ENCODE measurements around the gene VOPP1. TPM values are rescaled to one million over a fixed set of nuclear protein-coding genes. Genes with fewer than 3 reads are reported as not detected.
A peak's percentile ranks its signal among the peaks of the same experiment; 100 is the strongest.
"Not testable (repeated sequence)": the region's sequence is repeated elsewhere in the genome, so short reads cannot be mapped to it uniquely, and the experiment has no call there.

The VOPP1 gene, protein sequence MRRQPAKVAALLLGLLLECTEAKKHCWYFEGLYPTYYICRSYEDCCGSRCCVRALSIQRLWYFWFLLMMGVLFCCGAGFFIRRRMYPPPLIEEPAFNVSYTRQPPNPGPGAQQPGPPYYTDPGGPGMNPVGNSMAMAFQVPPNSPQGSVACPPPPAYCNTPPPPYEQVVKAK
- total RNA-seq (10 to 100 TPM; 47.0 to 48.9 TPM), polyA plus RNA-seq (10 to 100 TPM; 19.5 to 31.5 (median 20.9) TPM), total RNA-seq (20.5 to 38.4 (median 29.4) reads per million in 6 experiments)

DNA sequence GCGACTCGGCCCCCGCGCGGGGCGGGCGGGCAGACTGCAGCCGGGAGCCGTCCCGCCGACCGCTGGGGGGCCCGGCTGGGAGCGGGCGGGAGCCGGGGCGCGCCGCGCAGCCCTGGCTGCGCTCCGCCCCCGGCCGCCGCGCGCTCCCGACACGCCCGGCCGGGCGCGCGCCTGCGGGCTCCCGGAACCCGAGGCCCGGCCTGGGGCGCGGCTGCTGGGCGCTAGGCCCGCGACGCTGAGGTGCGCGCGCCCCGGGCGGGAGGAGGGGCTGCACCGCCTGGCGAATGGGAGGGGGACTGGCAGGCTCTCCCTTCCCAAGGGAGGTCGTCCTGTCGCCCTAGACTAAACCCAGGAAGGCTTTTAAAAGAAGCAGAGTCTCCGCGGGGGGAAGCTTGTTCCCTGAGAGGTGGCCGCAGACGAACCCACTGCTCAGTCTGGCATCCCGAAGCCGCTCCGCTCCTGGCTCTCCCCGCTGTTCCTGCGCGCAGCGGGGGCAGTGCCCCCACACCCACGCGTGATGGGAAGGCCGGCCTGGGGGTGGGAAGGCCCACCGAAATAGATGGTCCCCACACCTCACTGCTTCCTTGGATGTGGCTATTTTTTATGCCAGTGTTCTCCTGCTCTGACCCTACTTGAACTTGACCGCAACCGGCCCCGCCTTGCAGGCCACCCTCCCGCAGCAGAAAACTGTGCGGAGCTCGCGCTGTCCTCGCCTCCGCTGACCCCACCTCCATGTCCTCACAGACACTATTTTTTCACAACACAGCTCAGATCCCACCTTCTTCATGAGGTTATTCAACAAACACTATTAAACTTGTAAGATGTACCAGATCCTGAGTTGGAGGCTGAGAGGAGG is at the start of gene VOPP1:
VOPP1 (minus strand) TSS at position 125 of the 856 bp plus-strand sequence. CDS start 178 bp downstream, outside the sequence.
- Mint-ChIP-seq H3K4me1 (peaks cover 32 to 56% (median 53%) of the 10 kb centered on the region in 4 donors), H3K36me3 (no peaks in the 10 kb centered on the region), H3K9me3 (no peaks in the 10 kb centered on the region), H3K4me3 (peak within 1 kb of the TSS; percentile 86 to 97 (median 94)), H3K27me3 (no peaks in the 10 kb centered on the region), H3K27ac (peak within 1 kb of the TSS; percentile 85 to 96 (median 92))
- DNase-seq (peak in 9 of 10 donors; percentile 38 to 69 (median 58)), ATAC-seq (peak; percentile 57 to 70)
- POLR2A ChIA-PET = interaction anchor here (0.6 to 3.2 kb wide), 15 partner anchors 8 to 533 kb away, joined by 3 to 28 read pairs (median 4); partner anchors contain the start of genes CCT6A, CHCHD2, LANCL2 and PSPH

DNA sequence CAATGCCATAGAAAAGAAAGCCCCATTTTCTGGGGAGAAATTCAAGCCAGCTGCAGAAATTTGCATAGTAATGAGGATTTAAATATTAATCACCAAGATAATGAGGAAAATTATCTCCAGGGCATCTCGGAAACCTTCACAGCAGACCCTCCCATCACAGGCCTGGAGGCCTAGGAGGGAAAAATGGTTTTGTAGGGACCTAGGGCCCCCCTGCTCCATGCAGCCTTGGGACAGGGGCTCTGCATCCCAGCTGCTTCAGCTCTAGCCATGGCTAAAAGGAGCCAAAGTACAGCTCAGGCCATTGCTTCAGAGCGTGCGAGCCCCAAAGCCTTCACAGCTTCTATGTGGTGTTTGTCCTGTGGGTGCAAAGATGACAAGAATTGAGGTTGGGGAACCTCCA is 46.6 kb upstream of the VOPP1 start:
- no peak overlapping the region for H3K27ac Mint-ChIP-seq
- H3K9me3 Mint-ChIP-seq = peaks cover 0 to 26% (median 9%) of the 10 kb centered on the region in 9 donors
- no peak overlapping the region for H3K4me3 Mint-ChIP-seq
- no peak for ATAC-seq
- H3K36me3 Mint-ChIP-seq = peaks cover 0 to 18% (median 16%) of the 10 kb centered on the region in 3 donors
- POLR2A ChIA-PET = no interaction called here
- no peaks in the 10 kb centered on the region for H3K4me1 Mint-ChIP-seq
- H3K27me3 Mint-ChIP-seq = peaks cover 9 to 15% (median 14%) of the 10 kb centered on the region in 5 donors
- no peak for DNase-seq

DNA sequence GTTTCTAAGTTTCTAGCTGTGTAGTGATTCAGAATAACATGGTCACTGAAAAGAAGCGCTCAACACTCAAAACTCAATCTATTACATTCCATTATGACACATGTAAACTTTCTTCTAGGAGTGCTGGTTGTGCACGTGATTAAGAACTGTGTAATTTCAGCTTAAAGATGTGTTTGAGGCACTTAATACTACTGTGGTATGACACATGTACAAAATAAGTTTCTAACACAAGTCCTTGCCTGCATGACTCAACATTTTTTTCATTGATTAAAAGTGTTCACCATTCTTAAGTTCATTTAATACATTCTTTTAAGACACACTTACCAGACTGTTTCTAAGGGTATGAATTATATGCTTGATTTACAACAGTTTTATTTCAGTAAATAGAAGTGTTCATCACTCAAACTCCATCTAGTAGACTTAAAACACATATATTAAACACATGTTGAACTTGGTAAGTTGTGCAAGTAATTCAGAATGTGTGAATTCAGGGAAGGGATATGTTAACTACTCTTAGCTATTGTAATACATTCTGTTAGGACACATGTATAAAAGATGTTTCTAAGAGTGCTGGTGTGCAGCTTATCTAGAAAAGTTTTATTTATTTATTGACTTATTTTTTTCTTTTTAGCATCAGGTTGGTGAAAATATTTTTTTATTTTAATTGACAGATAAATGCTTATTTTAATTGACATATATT is 42.2 kb upstream of the VOPP1 start:
- H3K4me3 Mint-ChIP-seq, DNase-seq, ATAC-seq, H3K27ac Mint-ChIP-seq, H3K4me1 Mint-ChIP-seq, POLR2A ChIA-PET: not testable (repeated sequence)
- Mint-ChIP-seq H3K36me3 (peaks cover 0 to 14% (median 9%) of the 10 kb centered on the region in 3 donors), H3K27me3 (peaks cover 7 to 14% (median 11%) of the 10 kb centered on the region in 5 donors), H3K9me3 (peaks cover 0 to 16% (median 9%) of the 10 kb centered on the region in 9 donors)

GRCh38 chr7:55609726-55610125 is 37.4 kb upstream of the VOPP1 start:
- H3K27me3 Mint-ChIP-seq, DNase-seq, H3K4me1 Mint-ChIP-seq, H3K4me3 Mint-ChIP-seq, ATAC-seq, POLR2A ChIA-PET, H3K9me3 Mint-ChIP-seq, H3K27ac Mint-ChIP-seq, H3K36me3 Mint-ChIP-seq: not testable (repeated sequence)

DNA sequence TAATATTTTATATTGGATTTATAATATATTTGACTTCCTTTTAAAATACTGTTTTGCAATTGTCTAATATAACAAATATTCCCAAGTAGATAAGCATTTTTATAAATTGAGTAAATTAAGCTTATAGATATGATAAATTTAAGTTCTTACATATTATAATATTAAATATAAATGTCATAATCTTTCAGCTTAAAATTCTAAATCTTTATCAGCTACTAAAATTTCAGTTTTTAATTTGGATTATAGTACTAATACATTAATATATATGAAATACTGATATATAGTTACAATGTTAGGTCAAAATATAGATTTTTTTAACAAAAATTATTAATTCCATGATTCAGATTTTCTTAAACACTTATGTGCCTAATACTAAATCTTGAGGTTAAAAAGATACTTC is 33.4 kb upstream of the VOPP1 start:
- DNase-seq, H3K36me3 Mint-ChIP-seq, H3K4me3 Mint-ChIP-seq, H3K27ac Mint-ChIP-seq, ATAC-seq, H3K9me3 Mint-ChIP-seq, POLR2A ChIA-PET, H3K27me3 Mint-ChIP-seq, H3K4me1 Mint-ChIP-seq: not testable (repeated sequence)

DNA sequence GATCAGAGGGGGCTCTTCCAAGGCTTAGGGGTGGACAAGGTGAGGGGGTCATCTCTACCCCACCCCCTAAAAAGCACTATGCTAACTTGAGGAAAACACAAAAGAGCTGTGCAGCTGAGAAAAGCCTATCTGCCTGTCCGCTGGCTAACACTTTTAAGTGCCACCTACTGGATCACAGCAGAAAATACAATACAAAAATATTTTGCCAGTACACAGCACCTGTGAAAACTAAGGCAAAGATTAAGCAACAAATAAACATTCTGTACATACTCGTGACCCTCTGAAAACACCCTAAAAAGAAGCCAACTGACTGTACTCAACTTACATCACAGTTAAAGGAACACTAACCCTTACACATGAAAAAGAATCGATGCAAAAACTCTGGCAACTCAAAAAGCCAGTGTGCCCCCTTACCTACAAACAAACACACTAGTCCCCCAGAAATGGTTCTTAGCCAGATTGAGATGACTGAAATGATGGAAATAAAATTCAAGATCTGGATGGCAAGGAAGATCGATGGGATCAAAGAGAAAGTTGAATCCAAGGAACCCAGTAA is 25.7 kb upstream of the VOPP1 start:
- H3K36me3 Mint-ChIP-seq, H3K4me3 Mint-ChIP-seq, H3K9me3 Mint-ChIP-seq, ATAC-seq: not testable (repeated sequence)
- peak in 3 of 10 donors; percentile 37 to 43 (median 38) for DNase-seq
- Mint-ChIP-seq H3K4me1 (peaks cover 4 to 13% (median 9%) of the 10 kb centered on the region in 4 donors), H3K27me3 (peaks cover 0 to 12% (median 8%) of the 10 kb centered on the region in 5 donors), H3K27ac (peak overlapping the region in 1 of 10 donors; percentile 1)
- POLR2A ChIA-PET = interaction anchor here (1.2 to 1.8 kb wide), 2 partner anchors 24 to 162 kb away, joined by 3 to 7 read pairs; no protein-coding TSS in a partner anchor

DNA sequence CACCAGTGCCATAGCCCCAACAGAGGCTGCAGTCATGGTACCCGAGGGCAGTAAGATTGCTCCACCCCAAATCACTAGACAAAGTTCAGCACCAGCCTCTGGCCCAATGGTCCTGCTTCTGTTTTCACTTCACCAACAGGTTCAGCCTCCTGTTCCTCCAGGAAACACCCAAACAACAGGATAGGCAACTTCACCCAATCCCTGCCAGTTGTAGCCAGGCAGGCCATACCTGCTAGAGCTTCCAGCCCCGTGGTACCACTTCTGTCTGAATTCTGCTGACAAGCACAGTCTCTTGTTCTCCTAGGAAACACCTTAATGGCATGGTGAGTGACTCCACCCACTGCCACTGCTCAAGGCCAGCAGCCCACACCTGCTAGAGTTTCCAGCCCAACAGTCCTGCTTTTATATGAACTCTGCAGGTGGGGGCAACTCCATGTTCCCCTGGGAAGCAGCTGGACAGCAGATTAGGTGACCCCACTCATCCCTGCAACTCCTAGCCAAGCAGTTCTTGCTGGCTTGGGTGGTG is 25.0 kb upstream of the VOPP1 start:
- not testable (repeated sequence) for H3K4me3 Mint-ChIP-seq
- H3K27ac Mint-ChIP-seq = peak overlapping the region in 1 of 10 donors; percentile 21

DNA sequence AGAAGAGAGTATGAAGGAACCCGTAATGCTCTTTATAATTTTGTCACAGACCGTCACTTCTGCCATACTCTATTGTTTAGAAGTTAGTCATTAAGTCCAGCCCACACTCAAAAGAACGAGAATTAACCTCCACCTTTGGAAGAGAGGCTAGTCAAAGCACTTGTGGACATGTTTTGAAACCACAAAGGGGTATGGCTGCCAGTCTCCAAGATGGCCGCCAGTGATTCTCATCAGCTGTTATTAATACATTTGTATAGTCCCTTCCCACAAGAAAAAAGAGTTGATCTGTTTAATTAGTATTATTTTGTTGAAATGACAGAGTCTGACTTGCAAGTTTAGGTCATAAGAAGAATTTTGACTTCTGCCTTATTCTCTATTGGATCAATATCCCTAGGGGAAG is 23.2 kb upstream of the VOPP1 start:
- no peak overlapping the region for H3K4me3 Mint-ChIP-seq
- H3K36me3 Mint-ChIP-seq = no peaks in the 10 kb centered on the region
- no peak for DNase-seq
- no peak for ATAC-seq
- H3K9me3 Mint-ChIP-seq = no peaks in the 10 kb centered on the region
- POLR2A ChIA-PET = no interaction called here
- H3K27me3 Mint-ChIP-seq = peaks cover 0 to 12% (median 5%) of the 10 kb centered on the region in 5 donors
- no peak overlapping the region for H3K27ac Mint-ChIP-seq
- peaks cover 4 to 22% (median 12%) of the 10 kb centered on the region in 4 donors for H3K4me1 Mint-ChIP-seq

More for the DNA sequence above, 25.0 kb upstream of the VOPP1 start:
- peaks cover 0 to 12% (median 8%) of the 10 kb centered on the region in 5 donors for H3K27me3 Mint-ChIP-seq
- DNase-seq, H3K36me3 Mint-ChIP-seq, H3K9me3 Mint-ChIP-seq, ATAC-seq: not testable (repeated sequence)
- POLR2A ChIA-PET = interaction anchor here (1.2 to 1.8 kb wide), 2 partner anchors 24 to 162 kb away, joined by 3 to 7 read pairs; no protein-coding TSS in a partner anchor
- H3K4me1 Mint-ChIP-seq = peaks cover 4 to 18% (median 10%) of the 10 kb centered on the region in 4 donors

GRCh38 chr7:55594870-55595269 is 22.6 kb upstream of the VOPP1 start:
- H3K27me3 Mint-ChIP-seq = peaks cover 0 to 11% (median 4%) of the 10 kb centered on the region in 5 donors
- POLR2A ChIA-PET = no interaction called here
- peaks cover 4 to 22% (median 12%) of the 10 kb centered on the region in 4 donors for H3K4me1 Mint-ChIP-seq
- no peak for DNase-seq
- ATAC-seq = no peak
- no peaks in the 10 kb centered on the region for H3K36me3 Mint-ChIP-seq
- no peak overlapping the region for H3K4me3 Mint-ChIP-seq
- H3K9me3 Mint-ChIP-seq = no peaks in the 10 kb centered on the region
- H3K27ac Mint-ChIP-seq = peak overlapping the region in 1 of 10 donors; percentile 9

GRCh38 chr7:55594414-55594813 is 22.1 kb upstream of the VOPP1 start:
- no peak overlapping the region for H3K4me3 Mint-ChIP-seq
- ATAC-seq (no peak), DNase-seq (no peak)
- H3K27me3 Mint-ChIP-seq = peaks cover 0 to 8% (median 4%) of the 10 kb centered on the region in 5 donors
- no peaks in the 10 kb centered on the region for H3K9me3 Mint-ChIP-seq
- POLR2A ChIA-PET = interaction anchor here (1.1 kb wide), 1 partner anchor 105 kb away, joined by 3 read pairs; no protein-coding TSS in a partner anchor
- H3K4me1 Mint-ChIP-seq = peaks cover 4 to 22% (median 12%) of the 10 kb centered on the region in 4 donors
- H3K27ac Mint-ChIP-seq = peak overlapping the region in 1 of 10 donors; percentile 9
- H3K36me3 Mint-ChIP-seq = no peaks in the 10 kb centered on the region

DNA sequence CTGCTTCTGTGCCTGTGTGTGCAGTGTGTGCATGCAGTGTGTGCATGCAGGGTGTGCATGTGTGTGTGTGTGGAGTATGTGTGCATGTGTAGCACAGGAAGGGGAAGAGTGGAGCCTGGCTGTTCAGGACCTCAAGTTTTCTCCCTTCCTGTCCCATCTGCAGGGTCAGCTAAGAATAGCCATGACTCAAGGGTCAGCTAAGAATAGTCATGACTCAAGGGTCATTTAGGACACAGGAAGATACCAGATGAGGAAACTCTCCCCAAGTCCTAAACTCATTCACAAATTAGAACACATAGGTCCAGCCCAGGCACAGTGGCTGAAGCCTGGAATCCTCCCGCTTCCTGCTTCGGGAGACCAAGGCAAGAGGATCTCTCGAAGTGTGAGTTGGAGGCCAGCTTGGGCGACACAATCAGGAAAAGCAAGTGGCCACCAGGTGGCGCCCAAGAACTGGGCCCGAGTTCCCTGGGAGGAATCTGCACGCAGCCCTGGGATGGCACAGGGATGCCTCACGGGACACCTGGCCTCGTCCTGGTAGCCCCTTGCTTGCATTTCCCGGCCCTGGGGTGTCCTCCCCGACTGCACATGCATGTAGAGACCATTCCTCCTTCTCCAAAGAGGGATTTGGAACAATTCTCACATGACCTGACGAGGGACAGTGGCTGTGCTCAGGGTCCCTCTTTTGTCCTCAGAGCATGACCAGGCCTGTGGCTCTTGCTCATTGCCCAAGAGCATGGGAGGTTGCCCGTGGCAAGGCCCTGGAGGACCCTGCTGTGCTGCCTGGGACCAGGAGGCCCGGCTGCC is 21.4 kb upstream of the VOPP1 start:
- H3K27me3 Mint-ChIP-seq = peaks cover 0 to 8% (median 3%) of the 10 kb centered on the region in 5 donors
- DNase-seq (peak; percentile 17 to 74 (median 52)), ATAC-seq (peak in 1 of 2 donors; percentile 62)
- H3K4me3 Mint-ChIP-seq = no peak overlapping the region
- H3K9me3 Mint-ChIP-seq = no peaks in the 10 kb centered on the region
- POLR2A ChIA-PET = interaction anchor here (0.7 to 1.1 kb wide), 3 partner anchors 21 to 104 kb away, joined by 3 read pairs; no protein-coding TSS in a partner anchor
- no peaks in the 10 kb centered on the region for H3K36me3 Mint-ChIP-seq
- H3K4me1 Mint-ChIP-seq = peaks cover 4 to 22% (median 12%) of the 10 kb centered on the region in 4 donors
- H3K27ac Mint-ChIP-seq = no peak overlapping the region
